Esophagus (tissue), 2 donors: ENCODE measurements around the gene PRKACG. TPM values are rescaled to one million over a fixed set of nuclear protein-coding genes. Genes with fewer than 3 reads are reported as not detected.

ENCODE experiments used
- H3K27ac ChIP-seq, 2 donors: one replicate each; pipeline ENCODE4 v1.5.1; 2013; ENCODE audit warnings: low read depth in 2 of 2, mild to moderate bottlenecking in 2 of 2, inconsistent platforms in 1 of 2, low read length in 1 of 2, moderate library complexity in 1 of 2
- H3K27me3 ChIP-seq, 2 donors: one replicate each; pipeline ENCODE4 v1.6.1; 2013; ENCODE audit warnings: low read length in 2 of 2, control low read depth in 1 of 2, mild to moderate bottlenecking in 1 of 2; ENCODE audit not compliant: insufficient read depth in 2 of 2, control insufficient read depth in 1 of 2
- H3K36me3 ChIP-seq, 2 donors: one replicate each; pipeline ENCODE4 v1.6.1; 2013; ENCODE audit warnings: low read length in 1 of 2; ENCODE audit not compliant: control insufficient read depth in 2 of 2, insufficient read depth in 2 of 2
- H3K4me1 ChIP-seq, 2 donors: one replicate each; pipeline ENCODE4 v1.6.1; 2013; ENCODE audit warnings: low read length in 1 of 2; ENCODE audit not compliant: control insufficient read depth in 2 of 2, insufficient read depth in 2 of 2
- H3K4me3 ChIP-seq, 2 donors: one replicate each; pipeline ENCODE4 v1.5.1; 2013; ENCODE audit warnings: low read length in 2 of 2, mild to moderate bottlenecking in 2 of 2, low read depth in 1 of 2, moderate library complexity in 1 of 2
- H3K9me3 ChIP-seq, 2 donors: one replicate each; pipeline ENCODE4 v1.6.1; 2013; ENCODE audit warnings: mild to moderate bottlenecking in 2 of 2, low read depth in 1 of 2, low read length in 1 of 2, moderate library complexity in 1 of 2; ENCODE audit not compliant: control insufficient read depth in 2 of 2, insufficient read depth in 1 of 2
- WGBS, 2 donors: extraction: QIAGEN DNeasy Blood & Tissue Kit; methylation state at CpG; one replicate each; pipeline ENCODE4 v1.1.7; 2013; 5-methylcytosine and 5-hydroxymethylcytosine counted together
- polyA plus RNA-seq, 2 donors: library from polyadenylated mRNA; stranded (reverse); fragments of 200-250 nt; gene quantifications; one replicate each; pipeline ENCODE4 v1.2.3, GENCODE V29; 2013
- donor health status: healthy with polysubstance abuse.
- donor health status: Bipolar disorder and iron deficiency.

The PRKACG gene
- polyA plus RNA-seq, 2 donors = not detected

DNA sequence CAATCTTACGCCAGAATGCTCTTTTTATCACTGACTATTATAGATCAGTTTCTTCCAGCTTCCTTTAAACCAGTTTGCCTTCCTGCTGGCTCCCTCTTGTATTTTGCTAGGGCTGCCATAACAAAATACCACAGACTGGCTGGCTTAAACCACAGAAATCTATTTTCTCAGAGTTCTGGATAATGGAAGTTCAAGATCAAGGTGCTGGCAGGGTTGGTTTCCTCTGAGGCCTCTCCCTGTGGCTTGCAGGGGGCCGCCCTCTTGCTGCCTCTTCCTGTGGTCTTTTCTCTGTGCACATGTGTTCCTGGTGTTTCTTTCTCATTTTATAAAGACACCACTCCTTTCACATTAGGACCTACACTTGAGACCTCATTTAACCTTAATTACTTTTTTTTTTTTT lies 14.8 kb upstream of the PRKACG start:
- no peaks in the 10 kb centered on the region for H3K4me1 ChIP-seq
- no peak overlapping the region for H3K27ac ChIP-seq
- no peak overlapping the region for H3K4me3 ChIP-seq
- WGBS, 2 donors = 75 to 90% methylated on average over 2 of the region's 2 CpGs
- no peaks in the 10 kb centered on the region for H3K9me3 ChIP-seq
- H3K27me3 ChIP-seq = no peaks in the 10 kb centered on the region
- no peaks in the 10 kb centered on the region for H3K36me3 ChIP-seq

DNA sequence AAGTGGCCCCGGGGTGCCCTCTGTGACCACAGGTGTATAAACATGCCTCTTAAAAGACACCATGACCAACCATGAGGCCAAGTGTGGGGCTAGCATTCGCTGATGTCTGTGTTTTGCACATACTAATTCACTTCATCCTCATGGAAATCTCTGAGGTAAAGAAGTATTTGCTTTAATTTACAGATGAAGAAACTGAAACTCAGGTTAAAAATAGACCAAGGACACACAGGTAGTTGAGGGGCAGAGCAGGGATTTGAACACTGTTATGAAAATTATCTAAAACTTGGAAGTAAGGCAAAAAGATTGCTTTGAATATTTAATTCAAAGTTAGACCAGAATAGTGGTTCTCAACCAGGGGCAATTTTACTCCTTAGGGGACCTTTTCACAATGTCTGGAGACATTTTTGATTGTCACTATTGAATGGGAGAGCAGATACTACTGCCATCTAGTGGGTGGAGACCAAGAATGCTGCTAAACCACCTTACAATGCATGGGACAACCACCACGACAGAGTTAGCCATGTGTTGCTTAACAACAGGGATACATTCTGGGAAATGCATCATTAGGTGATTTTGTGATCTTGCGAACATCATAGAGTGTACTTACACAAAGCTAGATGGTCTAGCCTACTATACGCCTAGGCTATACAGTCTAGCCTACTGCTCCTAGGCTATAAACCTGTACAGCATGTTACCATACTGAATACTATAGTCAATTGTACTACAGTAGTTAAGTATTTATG lies 13.6 kb upstream of the PRKACG start:
- 50 to 58% methylated on average over 5 of the region's 5 CpGs for whole genome bisulfite sequencing, 2 donors
- Histone ChIP-seq H3K27me3 (no peaks in the 10 kb centered on the region), H3K9me3 (no peaks in the 10 kb centered on the region), H3K36me3 (no peaks in the 10 kb centered on the region), H3K4me3 (no peak overlapping the region), H3K27ac (no peak overlapping the region), H3K4me1 (no peaks in the 10 kb centered on the region)

DNA sequence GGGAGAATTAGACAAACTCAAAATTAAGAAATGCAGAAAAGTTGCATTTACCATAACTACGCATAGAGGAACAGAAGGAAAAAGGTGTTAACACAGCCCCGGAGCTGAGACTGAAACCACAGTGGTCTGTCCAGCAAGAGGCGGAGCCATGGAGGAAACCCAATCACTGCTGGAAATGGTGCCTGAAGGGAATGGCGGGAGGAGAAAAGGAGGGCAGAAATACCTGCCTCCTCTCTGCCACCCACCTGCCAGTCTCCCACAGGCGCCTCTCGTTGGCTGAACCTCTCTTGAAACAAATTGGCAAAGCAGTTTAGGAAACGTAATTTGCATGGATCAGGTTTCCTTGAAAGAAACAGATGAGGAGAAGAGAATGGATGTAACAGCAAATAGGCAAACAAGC lies 9.7 kb upstream of the PRKACG start:
- Histone ChIP-seq H3K27ac (no peak overlapping the region), H3K36me3 (no peaks in the 10 kb centered on the region), H3K9me3 (no peaks in the 10 kb centered on the region), H3K27me3 (no peaks in the 10 kb centered on the region), H3K4me1 (no peaks in the 10 kb centered on the region), H3K4me3 (peak overlapping the region in 1 of 2 donors; percentile 7)
- WGBS, 2 donors = 49 to 61% methylated on average over 7 of the region's 7 CpGs

DNA sequence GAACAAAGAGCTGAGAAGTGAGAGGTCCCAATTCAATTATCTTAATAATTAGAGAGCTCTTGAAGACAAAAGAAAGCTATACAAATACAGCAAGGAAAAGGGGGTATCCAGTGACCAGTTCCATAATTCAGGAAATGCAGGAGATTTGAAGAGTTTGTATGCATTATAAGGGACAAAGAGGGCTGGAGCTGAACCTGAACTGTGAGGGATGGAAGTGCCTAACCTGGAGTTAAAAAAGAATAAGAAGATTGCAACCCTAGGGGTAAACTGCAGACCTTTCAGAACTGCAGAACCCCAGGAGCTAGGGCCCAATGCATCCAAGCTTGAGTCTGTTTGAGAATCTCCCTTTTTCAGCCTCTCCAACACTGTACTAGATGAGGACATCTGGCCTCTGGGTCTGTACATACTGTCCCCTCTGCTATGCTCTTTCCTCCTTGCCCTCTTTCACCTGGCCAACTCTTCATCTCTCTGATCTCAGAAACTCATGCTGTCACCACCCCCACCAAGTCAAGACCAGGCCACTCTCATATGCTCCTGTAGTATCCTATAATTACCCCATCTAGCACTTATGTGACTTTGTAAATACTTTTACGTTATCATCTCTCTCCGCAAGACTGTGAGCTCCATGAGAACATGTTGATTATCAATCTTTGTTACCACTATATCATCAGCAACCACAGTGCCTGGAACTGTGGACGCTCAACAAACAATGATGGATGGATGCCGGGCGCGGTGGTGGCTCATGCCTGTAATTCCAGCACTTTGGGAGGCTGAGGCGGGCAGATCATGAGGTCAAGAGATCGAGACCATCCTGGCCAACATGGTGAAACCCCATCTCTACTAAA lies 6.6 kb upstream of the PRKACG start:
- H3K4me1 ChIP-seq = no peaks in the 10 kb centered on the region
- 91 to 95% methylated on average over 8 of the region's 8 CpGs for WGBS, 2 donors
- no peaks in the 10 kb centered on the region for H3K27me3 ChIP-seq

DNA sequence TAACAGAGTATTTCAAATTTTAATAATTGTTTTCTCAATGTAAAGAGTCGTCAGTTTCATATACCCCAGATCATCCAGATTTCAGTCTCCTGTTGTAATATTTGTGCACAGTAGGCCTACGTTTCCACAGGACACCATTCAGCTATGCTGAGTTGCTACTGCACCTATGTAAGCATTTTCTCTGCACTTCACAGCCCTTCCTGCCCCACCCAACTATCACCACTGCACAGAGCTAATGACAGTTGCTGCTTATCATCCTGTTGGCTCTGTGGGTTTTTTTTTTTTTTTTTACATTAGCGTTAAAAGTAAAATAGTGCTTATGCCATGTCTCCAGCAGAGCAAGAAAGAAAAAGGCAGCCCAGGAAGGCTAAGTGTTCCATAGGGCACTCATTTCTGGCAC lies 5.9 kb upstream of the PRKACG start:
- no peaks in the 10 kb centered on the region for H3K4me1 ChIP-seq
- no peak overlapping the region for H3K27ac ChIP-seq
- no peaks in the 10 kb centered on the region for H3K27me3 ChIP-seq
- no peaks in the 10 kb centered on the region for H3K9me3 ChIP-seq
- no peak overlapping the region for H3K4me3 ChIP-seq
- H3K36me3 ChIP-seq = no peaks in the 10 kb centered on the region
- 41 to 56% methylated on average over 3 of the region's 3 CpGs for WGBS, 2 donors

More for the DNA sequence above, 6.6 kb upstream of the PRKACG start:
- Histone ChIP-seq H3K4me3 (no peak overlapping the region), H3K27ac (no peak overlapping the region), H3K9me3 (no peaks in the 10 kb centered on the region), H3K36me3 (no peaks in the 10 kb centered on the region)

DNA sequence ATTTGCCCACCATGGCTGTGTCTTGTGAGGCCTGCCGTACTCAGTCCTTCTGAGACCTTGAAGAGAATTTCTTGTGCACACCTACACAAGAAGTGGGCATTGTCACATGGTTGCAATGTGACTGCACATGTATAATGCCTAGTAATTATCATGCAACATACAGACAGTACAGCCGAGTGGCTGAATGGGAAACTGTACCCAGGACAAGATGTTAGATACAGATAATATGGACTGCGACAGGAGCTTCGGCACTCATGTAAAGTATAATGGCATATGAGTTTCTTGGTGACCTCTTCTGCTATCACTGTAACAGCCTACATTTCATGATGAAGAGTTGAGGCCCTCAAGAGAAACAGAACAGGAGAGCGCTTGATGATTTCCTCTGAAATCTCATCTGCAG lies 4.8 kb upstream of the PRKACG start:
- no peaks in the 10 kb centered on the region for H3K36me3 ChIP-seq
- 76 to 77% methylated on average over 5 of the region's 5 CpGs for WGBS, 2 donors
- H3K9me3 ChIP-seq = no peaks in the 10 kb centered on the region
- H3K4me3 ChIP-seq = no peak overlapping the region
- no peak overlapping the region for H3K27ac ChIP-seq
- H3K27me3 ChIP-seq = no peaks in the 10 kb centered on the region
- H3K4me1 ChIP-seq = no peaks in the 10 kb centered on the region

DNA sequence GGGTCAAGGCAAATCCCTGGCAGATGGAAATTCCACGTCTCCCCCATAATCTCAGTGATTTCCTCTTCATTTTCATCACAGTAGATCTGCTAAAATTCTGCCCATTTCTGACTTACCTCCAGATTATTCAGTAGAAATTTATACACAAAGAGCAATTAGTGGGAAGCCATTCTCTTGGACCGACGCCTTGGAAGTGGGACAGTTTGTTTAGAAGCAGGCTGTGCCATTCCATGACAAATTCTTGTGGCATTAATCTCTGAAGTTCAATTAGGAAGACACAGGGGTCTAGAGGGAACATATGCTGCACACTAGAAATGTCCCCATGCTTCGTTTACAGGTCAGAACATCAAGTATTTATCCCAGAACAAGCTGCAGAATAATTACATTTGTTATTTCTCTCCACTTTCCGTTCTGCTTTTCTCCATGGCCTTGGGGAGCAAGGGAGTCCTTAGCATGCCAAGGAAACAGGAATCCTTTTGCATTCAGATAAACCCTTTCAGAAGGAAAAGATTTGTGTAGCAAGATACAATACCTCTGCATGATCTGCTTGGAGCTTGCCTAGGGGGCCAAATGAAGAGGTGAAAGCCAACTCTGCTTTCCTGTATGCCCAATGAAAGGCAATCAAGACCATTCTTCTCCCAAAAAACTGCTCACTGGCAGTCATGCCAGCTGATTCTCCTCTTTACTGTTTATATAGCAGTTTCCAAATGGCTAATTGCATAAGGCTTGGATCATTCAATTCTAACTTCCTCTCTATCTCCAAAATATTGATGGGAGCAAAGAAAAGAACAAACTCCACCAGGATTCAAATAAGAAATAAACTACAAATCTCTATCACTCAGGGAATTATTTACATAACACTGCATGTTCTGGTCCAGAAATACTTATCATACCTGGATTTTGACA lies 2.5 kb upstream of the PRKACG start:
- Histone ChIP-seq H3K4me3 (no peak overlapping the region), H3K4me1 (no peaks in the 10 kb centered on the region), H3K27ac (no peak overlapping the region), H3K27me3 (no peaks in the 10 kb centered on the region), H3K36me3 (no peaks in the 10 kb centered on the region), H3K9me3 (no peaks in the 10 kb centered on the region)
- 56% methylated on average over 5 of the region's 5 CpGs for WGBS, 2 donors

DNA sequence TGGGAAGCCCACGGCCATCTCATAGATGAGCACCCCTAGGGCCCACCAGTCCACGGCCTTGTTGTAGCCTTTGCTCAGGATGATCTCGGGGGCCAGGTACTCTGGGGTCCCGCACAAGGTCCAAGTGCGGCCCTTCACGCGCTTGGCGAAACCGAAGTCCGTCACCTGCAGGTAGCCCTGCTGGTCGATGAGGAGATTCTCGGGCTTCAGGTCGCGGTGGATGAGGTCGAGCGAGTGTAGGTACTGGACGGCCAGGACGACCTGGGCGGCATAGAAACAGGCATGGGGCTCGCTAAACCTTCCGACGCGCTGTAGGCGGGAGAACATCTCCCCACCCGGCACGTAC lies 558 bp downstream of the PRKACG start:
- Histone ChIP-seq H3K4me1 (no peaks in the 10 kb centered on the region), H3K27ac (no peak overlapping the region), H3K36me3 (no peaks in the 10 kb centered on the region), H3K4me3 (no peak overlapping the region), H3K9me3 (no peaks in the 10 kb centered on the region), H3K27me3 (no peaks in the 10 kb centered on the region)
- WGBS, 2 donors = 96 to 97% methylated on average over 26 of the region's 26 CpGs

DNA sequence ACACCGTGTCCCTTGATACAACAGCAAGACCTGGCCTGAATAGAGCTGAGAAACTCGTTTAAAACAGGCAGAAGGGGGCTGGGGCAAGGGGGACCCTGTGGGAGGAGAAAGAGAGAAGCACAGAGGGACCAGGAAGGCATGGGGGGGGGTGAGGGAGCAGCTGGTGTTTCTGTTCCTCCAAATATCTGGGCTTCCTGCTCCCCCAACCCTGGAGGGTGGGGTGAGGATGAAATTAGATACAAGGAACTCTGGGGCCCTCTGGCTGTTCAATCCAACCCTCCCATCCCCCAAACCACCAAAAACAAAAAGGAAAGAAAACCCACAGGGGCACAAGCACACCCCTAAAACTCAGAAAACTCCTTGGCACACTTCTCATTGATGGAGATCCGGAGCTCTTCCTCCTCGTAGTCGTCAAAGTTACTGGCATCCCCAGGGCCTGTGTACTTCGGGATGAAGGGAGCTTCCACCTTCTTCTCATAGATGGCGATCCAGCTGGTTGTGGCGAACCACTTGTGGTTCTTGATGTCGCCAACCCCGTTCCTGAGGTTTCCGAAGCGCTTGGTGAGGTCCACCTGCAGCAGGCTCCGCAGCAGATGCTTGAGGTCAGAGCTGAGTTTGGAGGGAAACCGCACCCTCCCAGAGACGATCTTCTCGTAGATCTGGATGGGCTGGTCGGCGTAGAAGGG lies 1.1 kb downstream of the PRKACG start:
- Histone ChIP-seq H3K27me3 (no peaks in the 10 kb centered on the region), H3K36me3 (no peaks in the 10 kb centered on the region), H3K27ac (no peak overlapping the region), H3K9me3 (no peaks in the 10 kb centered on the region), H3K4me3 (no peak overlapping the region), H3K4me1 (no peaks in the 10 kb centered on the region)
- WGBS, 2 donors = 70 to 77% methylated on average over 18 of the region's 18 CpGs
